ENCODE results near the gene REPS2. TPM values are rescaled to one million over a fixed set of nuclear protein-coding genes. Genes with fewer than 3 reads are reported as not detected.

REPS2 gene
- total and polyA plus RNA-seq, 9 of the 15 experiments (the other 6 are each of a cell fraction or from before 2014, with no cell fraction given) = 0.01 to 0.07 (median 0.01) TPM; not detected in 3

DNA sequence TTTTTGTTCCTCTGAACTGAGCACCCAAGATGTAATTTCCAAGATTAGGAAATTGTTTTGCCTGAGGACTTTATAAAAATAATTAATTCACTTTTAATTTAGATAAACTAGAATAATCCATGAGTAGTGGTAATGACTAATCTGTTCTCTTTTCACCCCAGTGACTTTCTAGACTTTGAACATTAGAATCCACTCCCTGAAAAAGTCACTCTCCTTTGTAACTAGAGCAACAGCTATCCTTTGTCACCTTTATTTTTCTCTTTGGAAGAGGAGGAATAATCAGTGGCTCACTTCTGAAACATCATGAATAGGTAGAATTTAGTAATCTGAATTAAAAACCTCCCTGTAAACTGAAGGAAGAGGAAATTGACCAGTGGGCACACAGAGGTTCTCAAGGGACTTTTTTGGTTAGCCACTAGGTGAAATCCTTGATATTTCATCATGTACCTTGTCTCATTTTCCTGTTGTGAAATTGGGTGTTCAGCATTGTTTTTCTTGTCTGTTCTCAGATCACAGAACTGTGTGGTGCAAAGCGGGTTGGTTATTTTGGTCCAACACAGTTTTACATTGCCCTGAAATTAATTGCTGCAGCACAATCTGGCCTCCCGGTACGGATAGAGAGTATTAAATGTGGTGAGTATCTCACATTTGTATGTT lies 59.4 kb downstream of the REPS2 start:
- Histone ChIP-seq H3K36me3 (ENCODE audit: control insufficient read depth, insufficient read depth, low read length) (no peaks in the 10 kb centered on the region), H3K9me1 (ENCODE audit: control insufficient read depth, insufficient read depth, low read length) (no peaks in the 10 kb centered on the region), H4K20me1 (replicated peaks; ENCODE audit: control insufficient read depth, insufficient read depth, low read length) (no peaks in the 10 kb centered on the region), H2AFZ (ENCODE audit: low read depth, low read length) (no peak overlapping the region), H3K9ac (ENCODE audit: insufficient read depth in 1 of 2, low read depth in 2 of 2, low read length in 2 of 2) (no peak overlapping the region), H3K79me2 (ENCODE audit: control insufficient read depth, insufficient read depth, low read length) (no peaks in the 10 kb centered on the region), H3K4me2 (ENCODE audit: insufficient read depth, low read length) (no peak overlapping the region), H3K27me3 (ENCODE audit: control insufficient read depth in 2 of 2, insufficient read depth in 2 of 2, low read length in 2 of 2) (peaks cover 0 to 4% of the 10 kb centered on the region in 2 experiments; a peak in 1 of 5 replicates), H3K4me3 (no peak overlapping the region), H3K27ac (ENCODE audit: extremely low read depth, low read depth, low read length) (no peak overlapping the region), H3K9me3 (replicated peaks; ENCODE audit: control insufficient read depth, insufficient read depth, low read depth, low read length) (no peaks in the 10 kb centered on the region), H3K4me1 (replicated peaks in 1 of 2; ENCODE audit: control insufficient read depth in 2 of 2, insufficient read depth in 2 of 2, low read length in 2 of 2) (no peaks in the 10 kb centered on the region)
- no peak for ATAC-seq
- CTCF ChIA-PET (ENCODE audit: low intra/inter-chr PET ratio) = no interaction called here
- in situ Hi-C loops (cut with MboI) = no loop called here
- BruUV-seq (replicated peaks) = no TSS peak
- WGBS (ENCODE audit: insufficient coverage, low coverage, missing lambda C conversion rate) = 4% methylated on average over 3 of the region's 3 CpGs
- TF ChIP-seq ZNF589 (CRISPR knock-in tag; IDR thresholded peaks at IDR 0.05; ENCODE audit: low read depth) = no peak
- TF ChIP-seq ERF (CRISPR knock-in tag; IDR thresholded peaks at IDR 0.05) = no peak
- no peak for TF ChIP-seq ZNF780A (CRISPR knock-in tag; IDR thresholded peaks at IDR 0.05)
- no peak for TF ChIP-seq CHD4 (IDR thresholded peaks at IDR 0.05; ENCODE audit: insufficient read depth, insufficient replicate concordance, low read depth, low read length, poor library complexity, severe bottlenecking)
- TF ChIP-seq ZBED1 (IDR thresholded peaks at IDR 0.05) = no peak
- TF ChIP-seq TBL1XR1 (IDR thresholded peaks at IDR 0.05; ENCODE audit: low read length in 2 of 2) = no peak
- TF ChIP-seq, protein P1, sequence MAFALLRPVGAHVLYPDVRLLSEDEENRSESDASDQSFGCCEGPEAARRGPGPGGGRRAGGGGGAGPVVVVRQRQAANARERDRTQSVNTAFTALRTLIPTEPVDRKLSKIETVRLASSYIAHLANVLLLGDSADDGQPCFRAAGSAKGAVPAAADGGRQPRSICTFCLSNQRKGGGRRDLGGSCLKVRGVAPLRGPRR (CRISPR knock-in tag; IDR thresholded peaks at IDR 0.05) = no peak
- TF ChIP-seq ZNF274 (IDR thresholded peaks at IDR 0.05; ENCODE audit: borderline replicate concordance, low read depth, low read length) = no peak
- TF ChIP-seq NR2F6 (CRISPR knock-in tag; IDR thresholded peaks at IDR 0.05) = no peak
- TF ChIP-seq, protein P2, sequence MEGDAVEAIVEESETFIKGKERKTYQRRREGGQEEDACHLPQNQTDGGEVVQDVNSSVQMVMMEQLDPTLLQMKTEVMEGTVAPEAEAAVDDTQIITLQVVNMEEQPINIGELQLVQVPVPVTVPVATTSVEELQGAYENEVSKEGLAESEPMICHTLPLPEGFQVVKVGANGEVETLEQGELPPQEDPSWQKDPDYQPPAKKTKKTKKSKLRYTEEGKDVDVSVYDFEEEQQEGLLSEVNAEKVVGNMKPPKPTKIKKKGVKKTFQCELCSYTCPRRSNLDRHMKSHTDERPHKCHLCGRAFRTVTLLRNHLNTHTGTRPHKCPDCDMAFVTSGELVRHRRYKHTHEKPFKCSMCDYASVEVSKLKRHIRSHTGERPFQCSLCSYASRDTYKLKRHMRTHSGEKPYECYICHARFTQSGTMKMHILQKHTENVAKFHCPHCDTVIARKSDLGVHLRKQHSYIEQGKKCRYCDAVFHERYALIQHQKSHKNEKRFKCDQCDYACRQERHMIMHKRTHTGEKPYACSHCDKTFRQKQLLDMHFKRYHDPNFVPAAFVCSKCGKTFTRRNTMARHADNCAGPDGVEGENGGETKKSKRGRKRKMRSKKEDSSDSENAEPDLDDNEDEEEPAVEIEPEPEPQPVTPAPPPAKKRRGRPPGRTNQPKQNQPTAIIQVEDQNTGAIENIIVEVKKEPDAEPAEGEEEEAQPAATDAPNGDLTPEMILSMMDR (IDR thresholded peaks at IDR 0.05 in 2 of 3, conservative IDR thresholded peaks at IDR 0.05 in 1 of 3; ENCODE audit: insufficient read depth in 2 of 3, low read depth in 1 of 3, low read length in 3 of 3) = no peak
- no peak for TF ChIP-seq HNRNPH1 (optimal IDR thresholded peaks at IDR 0.05; ENCODE audit: low read depth, low read length)
- no peak for TF ChIP-seq MTA3 (IDR thresholded peaks at IDR 0.05; ENCODE audit: borderline replicate concordance)
- POLR2A ChIA-PET = interaction anchor here (0.6 to 0.7 kb wide), 3 partner anchors 11 to 1483 kb away, joined by 3 read pairs; no protein-coding TSS in a partner anchor
- FAIRE-seq = no peak
- intact Hi-C loops (cut with micrococcal nuclease) = loop anchor here (5.0 kb wide), 1 partner anchor 41 kb away; no protein-coding TSS in a partner anchor
- DNase-seq (ENCODE audit: extremely low read depth in 1 of 4, low spot score in 3 of 4) = no peak
